ENCODE data around the gene PIP4K2B.
"Not testable (repeated sequence)": the region's sequence is repeated elsewhere in the genome, so short reads cannot be mapped to it uniquely, and the experiment has no call there.

The PIP4K2B gene

DNA sequence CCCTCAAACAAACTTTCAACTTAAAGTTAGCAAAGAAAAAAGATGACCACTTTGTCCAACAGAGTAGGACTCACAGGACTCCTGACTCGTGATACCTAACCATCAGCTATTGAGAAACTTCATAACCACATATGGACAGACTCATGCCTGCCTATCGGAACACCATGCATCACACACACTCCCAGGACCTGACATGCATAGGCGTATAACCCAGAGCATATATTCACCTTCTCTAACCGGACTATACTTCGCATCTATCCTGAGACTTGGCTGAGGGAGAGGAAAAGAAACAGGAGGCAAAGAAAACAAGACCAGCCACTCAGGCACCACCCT is 2.2 kb downstream of the PIP4K2B start:
- Mint-ChIP-seq H3K4me1 (peaks cover 31% of the 10 kb centered on the region), H3K36me3 (ENCODE audit: low read depth) (peaks cover 53% of the 10 kb centered on the region), H3K27me3 (ENCODE audit: low read depth) (no peaks in the 10 kb centered on the region), H3K9me3 (no peaks in the 10 kb centered on the region), H3K27ac (peak overlapping the region; percentile 74 to 99 (median 96)), H3K4me3 (peak overlapping the region; percentile 97 to 100 (median 98))
- TF ChIP-seq, protein P1, sequence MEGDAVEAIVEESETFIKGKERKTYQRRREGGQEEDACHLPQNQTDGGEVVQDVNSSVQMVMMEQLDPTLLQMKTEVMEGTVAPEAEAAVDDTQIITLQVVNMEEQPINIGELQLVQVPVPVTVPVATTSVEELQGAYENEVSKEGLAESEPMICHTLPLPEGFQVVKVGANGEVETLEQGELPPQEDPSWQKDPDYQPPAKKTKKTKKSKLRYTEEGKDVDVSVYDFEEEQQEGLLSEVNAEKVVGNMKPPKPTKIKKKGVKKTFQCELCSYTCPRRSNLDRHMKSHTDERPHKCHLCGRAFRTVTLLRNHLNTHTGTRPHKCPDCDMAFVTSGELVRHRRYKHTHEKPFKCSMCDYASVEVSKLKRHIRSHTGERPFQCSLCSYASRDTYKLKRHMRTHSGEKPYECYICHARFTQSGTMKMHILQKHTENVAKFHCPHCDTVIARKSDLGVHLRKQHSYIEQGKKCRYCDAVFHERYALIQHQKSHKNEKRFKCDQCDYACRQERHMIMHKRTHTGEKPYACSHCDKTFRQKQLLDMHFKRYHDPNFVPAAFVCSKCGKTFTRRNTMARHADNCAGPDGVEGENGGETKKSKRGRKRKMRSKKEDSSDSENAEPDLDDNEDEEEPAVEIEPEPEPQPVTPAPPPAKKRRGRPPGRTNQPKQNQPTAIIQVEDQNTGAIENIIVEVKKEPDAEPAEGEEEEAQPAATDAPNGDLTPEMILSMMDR (IDR thresholded peaks at IDR 0.05; ENCODE audit: unreplicated experiment in 3 of 3), result no peak

DNA sequence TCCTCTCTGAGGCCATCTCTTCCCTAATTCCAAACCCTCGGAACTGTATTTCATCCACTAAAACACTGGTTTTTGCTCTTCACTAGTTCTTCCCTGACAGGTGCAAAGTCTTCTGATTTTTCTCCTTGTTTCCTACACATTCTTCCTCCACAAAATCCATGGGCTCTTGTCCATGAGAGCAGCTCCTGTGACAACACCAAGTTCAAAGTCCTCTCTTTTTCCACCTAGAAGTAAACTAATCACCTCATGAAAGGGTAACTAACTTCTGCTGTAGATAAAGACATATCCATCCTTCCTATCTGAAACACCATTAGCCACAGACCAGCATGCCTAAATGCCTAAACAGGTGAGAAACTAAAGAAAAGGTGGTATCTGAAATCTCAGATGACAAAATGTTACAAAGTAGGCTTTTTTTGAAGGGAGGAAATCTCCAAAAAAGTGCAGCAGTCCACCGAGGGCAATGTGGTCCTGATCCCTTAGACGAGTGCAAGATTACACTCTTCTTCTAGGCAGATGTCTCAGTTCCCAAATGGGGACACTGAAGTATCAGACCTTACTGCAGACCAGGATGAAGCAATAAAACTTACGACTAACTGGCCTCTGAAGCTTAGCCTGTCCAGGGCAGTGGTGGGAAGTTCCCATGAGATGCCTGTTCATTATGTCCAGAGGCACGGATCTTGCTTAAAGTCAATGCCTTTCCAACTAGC is 2.8 kb downstream of the PIP4K2B start:
- Mint-ChIP-seq H3K36me3 (ENCODE audit: low read depth) (peaks cover 48% of the 10 kb centered on the region), H3K27ac (peak overlapping the region; percentile 74 to 99 (median 96)), H3K27me3 (ENCODE audit: low read depth) (no peaks in the 10 kb centered on the region), H3K9me3 (no peaks in the 10 kb centered on the region), H3K4me3 (peak overlapping the region; percentile 97 to 100 (median 98)), H3K4me1 (peaks cover 31% of the 10 kb centered on the region)
- TF ChIP-seq, protein P1 (IDR thresholded peaks at IDR 0.05; ENCODE audit: unreplicated experiment in 3 of 3), result no peak

DNA sequence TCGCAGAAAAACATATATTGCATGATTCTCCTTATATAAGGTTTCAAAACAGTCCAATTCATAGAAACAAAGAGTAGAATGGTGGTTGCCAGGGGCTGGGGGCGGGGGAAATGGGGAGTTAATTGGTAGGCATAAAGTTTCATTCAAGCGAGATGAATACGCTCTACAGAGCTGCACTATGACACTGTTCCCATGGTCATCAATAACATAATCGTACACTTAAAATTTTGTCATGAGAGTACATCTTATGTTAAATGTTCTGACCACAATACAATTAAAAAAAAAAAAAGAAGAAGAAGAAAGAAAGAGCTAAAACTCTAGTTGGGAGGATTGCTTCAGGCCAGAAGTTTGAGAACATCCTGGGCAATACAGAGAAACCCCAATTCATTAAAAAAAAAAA is 5.1 kb downstream of the PIP4K2B start:
- TF ChIP-seq, protein P1 (IDR thresholded peaks at IDR 0.05; ENCODE audit: unreplicated experiment in 3 of 3), result no peak
- Mint-ChIP-seq H3K4me3 (no peak overlapping the region), H3K9me3 (no peaks in the 10 kb centered on the region), H3K27me3 (ENCODE audit: low read depth) (no peaks in the 10 kb centered on the region), H3K4me1 (peaks cover 32% of the 10 kb centered on the region), H3K27ac (peak overlapping the region in 1 of 3 experiments; percentile 40), H3K36me3 (ENCODE audit: low read depth) (peaks cover 36% of the 10 kb centered on the region)

DNA sequence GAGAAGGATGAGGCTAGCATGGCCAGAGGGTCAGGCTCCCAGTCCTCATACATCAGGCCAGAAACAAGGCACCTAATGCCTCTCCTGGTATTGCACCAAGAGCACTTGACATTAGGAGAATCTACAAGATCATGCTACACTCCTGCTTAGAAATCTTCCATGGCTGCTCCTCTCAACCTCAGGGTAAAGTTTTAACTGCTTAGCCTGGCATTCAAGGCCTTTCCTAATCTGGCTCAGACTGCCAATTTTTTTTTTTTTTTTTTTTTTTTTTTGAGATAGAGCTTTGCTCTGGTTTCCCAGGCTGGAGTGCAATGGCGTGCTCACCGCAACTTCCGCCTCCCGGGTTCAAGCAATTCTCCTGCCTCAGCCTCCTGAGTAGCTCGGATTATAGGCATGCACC is 8.2 kb downstream of the PIP4K2B start:
- TF ChIP-seq, protein P1 (IDR thresholded peaks at IDR 0.05; ENCODE audit: unreplicated experiment in 3 of 3), result no peak
- H3K4me1 Mint-ChIP-seq, result peaks cover 10% of the 10 kb centered on the region
- H3K27ac Mint-ChIP-seq, result peak overlapping the region in 1 of 3 experiments; percentile 7
- no peaks in the 10 kb centered on the region for H3K9me3 Mint-ChIP-seq
- H3K27me3 Mint-ChIP-seq (ENCODE audit: low read depth), result no peaks in the 10 kb centered on the region
- H3K36me3 Mint-ChIP-seq (ENCODE audit: low read depth), result peaks cover 40% of the 10 kb centered on the region
- no peak overlapping the region for H3K4me3 Mint-ChIP-seq

DNA sequence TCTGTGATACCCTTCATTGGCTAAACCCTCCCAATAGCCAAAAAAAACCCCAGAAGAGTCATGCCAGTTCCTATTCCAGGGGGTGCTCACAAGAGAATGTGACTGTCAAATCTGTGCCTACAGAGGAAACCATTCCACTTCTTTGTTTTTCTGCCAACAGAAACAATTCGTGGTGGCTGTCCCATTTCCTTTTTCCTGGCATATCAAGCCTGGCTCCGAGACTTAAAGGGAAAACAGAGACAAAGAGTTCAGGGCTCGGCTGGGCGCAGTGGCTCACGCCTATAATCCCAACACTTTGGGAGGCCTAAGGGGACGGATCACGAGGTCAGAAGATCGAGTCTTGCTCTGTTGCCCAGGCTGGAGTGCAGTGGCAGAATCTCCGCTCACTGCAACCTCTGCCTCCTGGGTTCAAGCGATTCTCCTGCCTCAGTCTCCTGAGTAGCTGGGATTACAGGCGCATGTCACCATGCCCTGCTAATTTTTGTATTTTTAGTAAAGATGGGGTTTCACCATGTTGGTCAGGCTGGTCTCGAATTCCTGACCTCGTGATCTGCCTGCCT is 9.1 kb downstream of the PIP4K2B start:
- Mint-ChIP-seq H3K36me3 (ENCODE audit: low read depth) (peaks cover 36% of the 10 kb centered on the region), H3K27ac (peak overlapping the region in 2 of 3 experiments; percentile 16 to 31), H3K4me1 (peaks cover 10% of the 10 kb centered on the region)
- H3K27me3 Mint-ChIP-seq (ENCODE audit: low read depth); H3K4me3 Mint-ChIP-seq; H3K9me3 Mint-ChIP-seq: not testable (repeated sequence)

DNA sequence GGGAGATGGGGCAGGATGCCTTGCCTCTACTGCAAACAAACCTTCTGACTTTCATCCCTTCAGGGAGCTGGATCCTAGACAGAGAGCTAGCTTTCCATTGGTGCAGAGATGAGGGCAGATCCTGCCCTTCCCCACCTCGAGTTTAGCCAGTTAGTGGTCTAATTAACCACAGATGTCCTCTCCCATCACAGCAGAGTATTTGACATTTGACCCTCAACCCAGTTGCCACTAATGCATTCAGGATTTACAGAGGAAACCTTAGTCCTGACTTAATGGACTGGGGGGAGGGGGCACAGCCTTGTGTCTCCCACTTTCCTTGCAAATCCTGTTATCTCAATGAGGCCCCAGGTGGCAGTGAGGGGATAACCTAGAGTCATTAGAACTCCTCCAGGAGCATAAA is 10.2 kb downstream of the PIP4K2B start:
- peaks cover 10% of the 10 kb centered on the region for H3K4me1 Mint-ChIP-seq
- H3K36me3 Mint-ChIP-seq (ENCODE audit: low read depth), result peaks cover 38% of the 10 kb centered on the region

DNA sequence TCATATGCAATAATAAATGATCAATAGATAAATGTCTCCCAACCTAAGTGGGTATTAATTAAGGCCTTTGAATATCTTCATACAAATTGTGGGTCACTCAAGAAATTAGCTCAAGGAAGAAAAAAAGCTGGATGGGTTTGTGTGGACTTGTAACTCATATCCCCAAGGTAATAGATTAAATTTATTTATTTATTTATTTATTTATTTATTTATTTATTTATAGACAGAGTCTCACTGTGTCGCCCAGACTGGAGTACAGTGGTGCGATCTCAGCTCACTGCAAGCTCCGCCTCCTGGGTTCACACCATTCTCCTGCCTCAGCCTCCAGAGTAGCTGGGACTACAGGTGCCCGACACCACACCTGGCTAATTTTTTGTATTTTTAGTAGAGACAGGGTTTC is 11.4 kb downstream of the PIP4K2B start:
- H3K4me1 Mint-ChIP-seq, result peaks cover 10% of the 10 kb centered on the region
- peaks cover 38% of the 10 kb centered on the region for H3K36me3 Mint-ChIP-seq (ENCODE audit: low read depth)
- not testable (repeated sequence) for H3K9me3 Mint-ChIP-seq; H3K27me3 Mint-ChIP-seq (ENCODE audit: low read depth); H3K4me3 Mint-ChIP-seq; H3K27ac Mint-ChIP-seq

More for the DNA sequence above, 10.2 kb downstream of the PIP4K2B start:
- TF ChIP-seq, protein P1 (IDR thresholded peaks at IDR 0.05; ENCODE audit: unreplicated experiment in 3 of 3), result no peak
- Mint-ChIP-seq H3K4me3 (no peak overlapping the region), H3K27me3 (ENCODE audit: low read depth) (no peaks in the 10 kb centered on the region), H3K9me3 (no peaks in the 10 kb centered on the region), H3K27ac (peak overlapping the region in 2 of 3 experiments; percentile 16 to 31)
